Fibroblast of lung (primary cell): Measurements from ENCODE around the gene NCKAP5. TPM values are rescaled to one million over a fixed set of nuclear protein-coding genes. Genes with fewer than 3 reads are reported as not detected.
A peak's percentile ranks its signal among the peaks of the same experiment; 100 is the strongest.

Experiments used
- DNase-seq, 2 donors: peaks; one replicate each; pipeline versions ENCODE4 v3.0.0 to v3.0.0-alpha.2; 2010; ENCODE audit warnings: low read depth in 2 of 2
- H2AFZ ChIP-seq: 2 replicates; pipeline ENCODE4 v1.5.1; 2012; ENCODE audit warnings: low read length, control low read depth, inconsistent platforms
- H3K27ac ChIP-seq: 2 replicates; pipeline ENCODE4 v1.5.1; 2011; ENCODE audit warnings: low read length, control low read depth; ENCODE audit not compliant: insufficient read depth
- H3K27me3 ChIP-seq: 2 replicates; pipeline ENCODE4 v1.5.1; 2011; ENCODE audit warnings: mild to moderate bottlenecking, low read length; ENCODE audit not compliant: control insufficient read depth, insufficient read depth
- H3K36me3 ChIP-seq: 2 replicates; pipeline ENCODE4 v1.5.1; 2011; ENCODE audit warnings: low read length; ENCODE audit not compliant: control insufficient read depth, insufficient read depth
- H3K4me1 ChIP-seq: 2 replicates; pipeline ENCODE4 v1.5.1; 2011; ENCODE audit warnings: low read length; ENCODE audit not compliant: control insufficient read depth, insufficient read depth; ENCODE audit errors: extremely low read depth
- H3K4me2 ChIP-seq: 2 replicates; pipeline ENCODE4 v1.5.1; 2011; ENCODE audit warnings: low read length, control low read depth; ENCODE audit not compliant: insufficient read depth; ENCODE audit errors: extremely low read depth
- H3K4me3 ChIP-seq, 4 experiments: fragments of 200-600 bp in 1 of 4; sonication (generic) in 1 of 4; replicated peaks in 1 of 4; 2 replicates each; pipeline ENCODE4 v1.5.1; 2011 to 2016; ENCODE audit warnings: low read length in 4 of 4, low read depth in 3 of 4, mild to moderate bottlenecking in 3 of 4, control low read depth in 2 of 4, inconsistent platforms in 1 of 4, mixed read lengths in 1 of 4; ENCODE audit not compliant: insufficient read depth in 1 of 4; ENCODE audit errors: control extremely low read depth in 1 of 4
- H3K79me2 ChIP-seq: 2 replicates; pipeline ENCODE4 v1.5.1; 2012; ENCODE audit warnings: mild to moderate bottlenecking, low read length, inconsistent platforms; ENCODE audit not compliant: control insufficient read depth, insufficient read depth
- H3K9ac ChIP-seq: 2 replicates; pipeline ENCODE4 v1.5.1; 2011; ENCODE audit warnings: mild to moderate bottlenecking, low read length, control low read depth; ENCODE audit not compliant: insufficient read depth
- H3K9me3 ChIP-seq: 2 replicates; pipeline ENCODE4 v1.5.1; 2012; ENCODE audit warnings: low read depth, low read length; ENCODE audit not compliant: control insufficient read depth, insufficient read depth
- H4K20me1 ChIP-seq: 2 replicates; pipeline ENCODE4 v1.5.1; 2011; ENCODE audit warnings: low read length; ENCODE audit not compliant: control insufficient read depth, insufficient read depth; ENCODE audit errors: extremely low read depth
- CTCF ChIP-seq, 2 donors: IDR thresholded peaks in 1 of 2; conservative IDR thresholded peaks in 1 of 2; 1 replicate in 1 of 2; 2 replicates in 1 of 2; pipeline ENCODE4 v1.5.1; 2011 to 2012; ENCODE audit warnings: low read length in 2 of 2, control low read depth in 1 of 2, inconsistent platforms in 1 of 2, low read depth in 1 of 2, mild to moderate bottlenecking in 1 of 2
- EZH2 ChIP-seq: IDR thresholded peaks from 2 replicates; pipeline ENCODE4 v1.5.1; 2012; ENCODE audit warnings: low read length, control low read depth, mild to moderate bottlenecking; ENCODE audit errors: missing control alignments
- polyA plus RNA-seq, 2 donors: library from polyadenylated mRNA; depleted of rRNA in 1 of 2; stranded (reverse) in 1 of 2; unstranded in 1 of 2; fragments of >200 nt; gene quantifications; 2 replicates each; pipeline ENCODE4 v1.2.1, GENCODE V29; 2011 to 2012; ENCODE audit warnings: missing spikeins in 1 of 2
- total RNA-seq: library from RNA; depleted of rRNA; stranded (reverse); fragments of >200 nt; gene quantifications from 2 replicates; pipeline ENCODE4 v1.2.1, GENCODE V29; 2014

The NCKAP5 gene
- total and polyA plus RNA-seq, 2 donors (not counting 1 experiment from before 2014, with no cell fraction given) = 2.6 to 6.2 TPM

GRCh38 chr2:133158024-133158423, 410.2 kb downstream of the NCKAP5 start:
- H3K79me2 ChIP-seq = no peaks in the 10 kb centered on the region
- no peak for DNase-seq

DNA sequence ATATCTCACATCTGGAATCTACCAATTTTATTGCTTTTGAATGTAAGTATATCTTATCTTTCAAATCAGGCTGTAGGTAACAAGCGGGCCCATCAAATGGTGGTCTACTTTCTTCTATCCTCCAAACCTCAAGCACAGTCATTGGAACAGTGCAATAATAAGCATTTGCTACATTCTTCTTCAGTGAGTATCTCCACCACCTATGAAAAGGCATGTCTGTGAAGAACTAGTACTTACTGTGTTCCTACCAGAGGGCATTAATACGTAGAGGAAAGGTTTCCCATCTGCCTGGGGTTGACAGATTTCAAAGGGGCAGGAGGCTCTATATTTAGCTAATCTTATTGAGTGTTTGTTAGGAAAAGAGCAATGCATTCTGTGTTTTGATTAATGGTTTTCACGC, 411.1 kb downstream of the NCKAP5 start:
- DNase-seq = peak in 1 of 2 donors; percentile 64
- no peaks in the 10 kb centered on the region for H4K20me1 ChIP-seq
- H3K79me2 ChIP-seq = no peaks in the 10 kb centered on the region
- no peaks in the 10 kb centered on the region for H3K9me3 ChIP-seq
- no peak overlapping the region for H3K27ac ChIP-seq
- no peak overlapping the region for H3K4me2 ChIP-seq
- H3K9ac ChIP-seq = no peak overlapping the region
- TF ChIP-seq EZH2 (no peak), CTCF (conservative IDR thresholded peaks at IDR 0.05 in 1 of 2, IDR thresholded peaks at IDR 0.05 in 1 of 2; ENCODE audit: low read depth in 1 of 2, low read length in 2 of 2) (no peak)
- no peaks in the 10 kb centered on the region for H3K36me3 ChIP-seq
- H3K4me1 ChIP-seq = no peaks in the 10 kb centered on the region
- H3K4me3 ChIP-seq = no peak overlapping the region
- H2AFZ ChIP-seq = no peak overlapping the region
- no peaks in the 10 kb centered on the region for H3K27me3 ChIP-seq

More at GRCh38 chr2:133158024-133158423, 410.2 kb downstream of the NCKAP5 start:
- Histone ChIP-seq H2AFZ (no peak overlapping the region), H3K4me3 (no peak overlapping the region), H3K9ac (no peak overlapping the region), H4K20me1 (no peaks in the 10 kb centered on the region), H3K4me1 (no peaks in the 10 kb centered on the region), H3K27me3 (no peaks in the 10 kb centered on the region), H3K36me3 (no peaks in the 10 kb centered on the region), H3K27ac (no peak overlapping the region), H3K9me3 (no peaks in the 10 kb centered on the region), H3K4me2 (no peak overlapping the region)
- no peak for TF ChIP-seq CTCF (conservative IDR thresholded peaks at IDR 0.05 in 1 of 2, IDR thresholded peaks at IDR 0.05 in 1 of 2; ENCODE audit: low read depth in 1 of 2, low read length in 2 of 2)
- no peak for TF ChIP-seq EZH2

DNA sequence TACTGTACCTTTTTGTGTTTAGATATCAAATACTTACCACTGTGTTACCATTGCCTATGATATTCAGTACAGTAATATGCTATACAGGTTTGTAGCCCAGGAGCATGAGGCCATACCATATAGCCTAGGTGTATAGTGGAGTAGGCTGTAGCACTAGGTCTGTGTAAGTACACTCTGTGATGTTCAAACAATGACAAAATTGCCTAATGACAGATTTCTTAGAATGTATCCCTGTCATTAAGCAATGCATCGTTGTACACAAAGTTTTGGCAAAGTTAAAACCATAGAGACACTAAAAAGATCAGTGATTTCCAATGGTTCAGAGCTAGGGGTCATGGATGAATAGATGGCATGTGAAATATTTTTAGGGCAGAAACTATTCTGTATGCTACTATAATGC, 415.5 kb downstream of the NCKAP5 start:
- no peak for DNase-seq
- TF ChIP-seq CTCF (conservative IDR thresholded peaks at IDR 0.05 in 1 of 2, IDR thresholded peaks at IDR 0.05 in 1 of 2; ENCODE audit: low read depth in 1 of 2, low read length in 2 of 2) = no peak
- no peak for TF ChIP-seq EZH2
- no peaks in the 10 kb centered on the region for H4K20me1 ChIP-seq

More for the DNA sequence above, 415.5 kb downstream of the NCKAP5 start:
- no peaks in the 10 kb centered on the region for H3K36me3 ChIP-seq
- H3K79me2 ChIP-seq = no peaks in the 10 kb centered on the region
- no peak overlapping the region for H3K4me3 ChIP-seq
- no peak overlapping the region for H3K4me2 ChIP-seq
- no peak overlapping the region for H3K27ac ChIP-seq
- H2AFZ ChIP-seq = no peak overlapping the region
- no peaks in the 10 kb centered on the region for H3K9me3 ChIP-seq
- no peaks in the 10 kb centered on the region for H3K27me3 ChIP-seq
- no peaks in the 10 kb centered on the region for H3K4me1 ChIP-seq
- H3K9ac ChIP-seq = no peak overlapping the region
